Endothelial cell of umbilical vein (primary cell): ENCODE results near the gene APOBEC3A. TPM values are rescaled to one million over a fixed set of nuclear protein-coding genes. Genes with fewer than 3 reads are reported as not detected.

Source experiments
- BruUV-seq: library from RNA; stranded (reverse); fragments of 400-500 nt; replicated peaks from 2 replicates; lab custom pipeline; 2021; lab: Mats Ljungman, UMichigan
- CTCF ChIA-PET: fragments of 300-600, 350-600 bp; sonication (Branson Sonifier 250); formaldehyde crosslinking; loops from one replicate; lab custom pipeline; 2021; ENCODE audit warnings: antibody characterized with exemption, inconsistent platforms; lab: Charles Lee
- POLR2A ChIA-PET: fragments of 300-600, 350-600 bp; sonication (Branson Sonifier 250); formaldehyde crosslinking; loops from one replicate; lab custom pipeline; 2021; ENCODE audit warnings: antibody characterized with exemption, inconsistent platforms; lab: Charles Lee
- DNase-seq: peaks from one replicate; pipeline ENCODE4 v3.0.0-alpha.2; 2011; ENCODE audit warnings: low read depth, low spot score
- FAIRE-seq: peaks from 2 replicates; lab custom pipeline; 2011; peaks lifted over from hg19 to GRCh38; lab: Jason Lieb, UNC
- H2AFZ ChIP-seq: 2 replicates; pipeline ENCODE4 v1.6.0; 2012; ENCODE audit warnings: low read depth, low read length, control low read depth, inconsistent platforms
- H3K27ac ChIP-seq: 2 replicates; pipeline ENCODE4 v1.5.1; 2011; ENCODE audit warnings: low read depth, mild to moderate bottlenecking, control low read depth, low read length, moderate library complexity; ENCODE audit not compliant: insufficient read depth
- H3K27me3 ChIP-seq, 2 experiments: 2 replicates each; pipeline versions ENCODE4 v1.6.0 to v1.6.1; 2011; ENCODE audit warnings: low read length in 2 of 2, mixed read lengths in 1 of 2; ENCODE audit not compliant: control insufficient read depth in 2 of 2, insufficient read depth in 2 of 2
- H3K36me3 ChIP-seq, 2 experiments: 2 replicates in 1 of 2; 3 replicates in 1 of 2; pipeline ENCODE4 v1.5.1; 2011; ENCODE audit warnings: low read length in 2 of 2, mild to moderate bottlenecking in 1 of 2, moderate library complexity in 1 of 2; ENCODE audit not compliant: control insufficient read depth in 2 of 2, insufficient read depth in 2 of 2; ENCODE audit errors: extremely low read depth in 1 of 2
- H3K4me1 ChIP-seq: 3 replicates; pipeline ENCODE4 v1.5.1; 2011; ENCODE audit warnings: mild to moderate bottlenecking, low read length; ENCODE audit not compliant: control insufficient read depth, insufficient read depth; ENCODE audit errors: extremely low read depth
- H3K4me2 ChIP-seq: 2 replicates; pipeline ENCODE4 v1.6.1; 2011; ENCODE audit warnings: low read length, control low read depth, mixed read lengths; ENCODE audit not compliant: insufficient read depth
- H3K4me3 ChIP-seq, 3 experiments: fragments of 200-600 bp in 1 of 3; sonication (generic), shearing (Covaris generic) in 1 of 3; replicated peaks in 1 of 3; 2 replicates each; pipeline ENCODE4 v1.5.1; 2011 to 2016; ENCODE audit warnings: control low read depth in 3 of 3, low read length in 3 of 3, mild to moderate bottlenecking in 2 of 3, inconsistent platforms in 1 of 3, low read depth in 1 of 3, moderate library complexity in 1 of 3; ENCODE audit not compliant: insufficient read depth in 1 of 3
- H3K79me2 ChIP-seq: 2 replicates; pipeline ENCODE4 v1.6.0; 2012; ENCODE audit warnings: low read length, inconsistent platforms; ENCODE audit not compliant: control insufficient read depth, insufficient read depth
- H3K9ac ChIP-seq: replicated peaks from 2 replicates; pipeline ENCODE3; 2011; ENCODE audit warnings: low read length, control low read depth; ENCODE audit not compliant: insufficient read depth; ENCODE audit errors: extremely low read depth
- H3K9me1 ChIP-seq: replicated peaks from 3 replicates; pipeline ENCODE4 v1.6.0; 2011; ENCODE audit warnings: mild to moderate bottlenecking, low read length; ENCODE audit not compliant: control insufficient read depth, insufficient read depth; ENCODE audit errors: extremely low read depth
- H3K9me3 ChIP-seq: replicated peaks from 2 replicates; pipeline ENCODE4 v1.5.1; 2012; ENCODE audit warnings: low read length, inconsistent platforms; ENCODE audit not compliant: control insufficient read depth, insufficient read depth
- H4K20me1 ChIP-seq: replicated peaks from 2 replicates; pipeline ENCODE3; 2011; ENCODE audit warnings: mild to moderate bottlenecking, low read length; ENCODE audit not compliant: control insufficient read depth, insufficient read depth; ENCODE audit errors: extremely low read depth
- EZH2 ChIP-seq: IDR thresholded peaks from 2 replicates; pipeline ENCODE4 v1.6.1; 2012; ENCODE audit warnings: borderline replicate concordance, low read depth, mild to moderate bottlenecking, moderate library complexity, low read length, inconsistent platforms; ENCODE audit not compliant: severe bottlenecking
- FOS ChIP-seq: IDR thresholded peaks from 2 replicates; pipeline ENCODE4 v1.6.1; 2011; ENCODE audit warnings: mild to moderate bottlenecking, low read length, moderate library complexity, borderline replicate concordance; ENCODE audit not compliant: insufficient read depth
- GATA2 ChIP-seq: IDR thresholded peaks from 2 replicates; pipeline ENCODE4 v1.7.0; 2011; ENCODE audit warnings: low read depth, mild to moderate bottlenecking, moderate library complexity, mixed read lengths, low read length; ENCODE audit not compliant: insufficient read length, insufficient read depth
- JUN ChIP-seq: IDR thresholded peaks from 2 replicates; pipeline ENCODE4 v1.6.1; 2011; ENCODE audit warnings: borderline replicate concordance, low read depth; ENCODE audit not compliant: insufficient read length, insufficient read depth
- MYC ChIP-seq: IDR thresholded peaks from one replicate; pipeline ENCODE4 v1.6.1; 2011; ENCODE audit warnings: mild to moderate bottlenecking, low read depth, low read length
- POLR2A ChIP-seq: IDR thresholded peaks from 2 replicates; pipeline ENCODE4 v1.6.1; 2012; ENCODE audit warnings: low read depth, mild to moderate bottlenecking, control low read depth, low read length
- POLR2AphosphoS5 ChIP-seq: IDR thresholded peaks from 2 replicates; pipeline ENCODE4 v1.6.1; 2012; ENCODE audit warnings: low read depth, mild to moderate bottlenecking, control low read depth, low read length, moderate library complexity; ENCODE audit not compliant: insufficient read depth
- dilution Hi-C: fragments of 300-500 bp; cut with MboI; formaldehyde crosslinking; loops from one replicate; pipeline ENCODE4 v1.15.0; 2019; ENCODE audit warnings: low sequenced_read_pairs; ENCODE audit not compliant: extremely low pct_ligation_motif_present
- intact Hi-C: fragments of 100-400 bp; cut with micrococcal nuclease; formaldehyde crosslinking; loops from one replicate; pipeline ENCODE4 v1.10.0; 2022
- polyA plus RNA-seq, 4 experiments: library from polyadenylated mRNA; depleted of rRNA in 3 of 4; stranded (reverse) in 3 of 4; unstranded in 1 of 4; fragments of >200 nt; gene quantifications; 2 replicates each; pipeline versions ENCODE4 v1.2.1 to v1.2.3, GENCODE V29; 2011 to 2012; ENCODE audit warnings: missing spikeins in 1 of 4
- total RNA-seq: library from RNA; stranded (reverse); gene quantifications from 2 replicates; pipeline ENCODE4 v1.2.3, GENCODE V29; 2021
- TF ChIP-seq, protein P1 (sequence below): IDR thresholded peaks from 2 replicates; pipeline ENCODE4 v1.6.1; 2011; ENCODE audit not compliant: insufficient read depth, insufficient read length
- TF ChIP-seq, protein P2 (sequence below), 2 donors: IDR thresholded peaks; 1 replicate in 1 of 2; 2 replicates in 1 of 2; pipeline ENCODE4 v1.5.1; 2011; ENCODE audit warnings: low read length in 2 of 2, mild to moderate bottlenecking in 2 of 2, moderate library complexity in 2 of 2, control low read depth in 1 of 2, inconsistent platforms in 1 of 2, low read depth in 1 of 2; ENCODE audit not compliant: insufficient read depth in 1 of 2; ENCODE audit errors: extremely low read depth in 1 of 2

Gene APOBEC3A
- total and polyA plus RNA-seq, 2 donors (not counting 3 experiments of a cell fraction or from before 2014, with no cell fraction given), result not detected

DNA sequence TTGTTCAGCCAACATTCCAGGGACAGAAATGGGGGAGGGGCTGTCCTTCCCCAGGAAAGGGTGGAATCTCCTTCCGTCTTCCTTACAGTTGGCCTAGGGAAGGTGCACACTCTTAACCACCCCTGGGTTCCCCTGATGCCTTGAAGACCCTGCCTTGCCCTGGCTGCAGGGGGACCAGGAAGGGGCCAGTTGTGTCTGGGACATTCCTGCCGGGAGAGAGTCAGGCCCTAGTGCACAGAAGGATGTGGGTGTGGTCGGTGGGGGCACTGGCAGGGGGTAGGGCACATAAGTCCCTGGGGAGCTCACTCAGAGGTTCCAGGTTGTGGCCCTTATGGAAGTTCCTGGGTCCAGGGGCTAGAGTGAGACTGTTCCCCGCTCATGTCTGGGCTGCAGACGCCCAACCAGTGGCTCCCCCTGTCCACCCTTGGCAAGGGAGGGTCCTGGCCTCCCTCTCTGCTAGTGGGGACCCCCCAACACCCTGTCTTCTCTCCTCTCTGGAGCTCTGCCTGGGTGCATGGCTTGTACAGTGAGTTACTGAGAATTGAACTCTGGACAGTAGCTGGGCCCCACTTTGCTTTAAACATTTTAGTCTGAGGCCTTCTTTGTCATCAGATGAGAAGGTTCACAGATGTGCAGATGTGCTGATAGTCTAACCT lies 2.0 kb upstream of the APOBEC3A start:
- Histone ChIP-seq H3K79me2 (no peaks in the 10 kb centered on the region), H3K4me1 (no peaks in the 10 kb centered on the region), H2AFZ (no peak overlapping the region), H3K27ac (no peak overlapping the region), H3K36me3 (no peaks in the 10 kb centered on the region), H3K9me3 (no peaks in the 10 kb centered on the region), H3K27me3 (peaks cover 0 to 6% of the 10 kb centered on the region in 2 experiments), H3K4me3 (no peak overlapping the region), H3K9ac (no peak overlapping the region), H3K9me1 (no peaks in the 10 kb centered on the region), H4K20me1 (no peaks in the 10 kb centered on the region), H3K4me2 (no peak overlapping the region)
- DNase-seq (no peak), FAIRE-seq (no peak)
- ChIA-PET CTCF (interaction anchor here (1.2 to 1.8 kb wide), 2 partner anchors 13 to 187 kb away, joined by 3 to 4 read pairs; no protein-coding TSS in a partner anchor), POLR2A (no interaction called here)
- intact Hi-C loops, result no loop called here
- BruUV-seq, result no TSS peak
- no peak for TF ChIP-seq JUN
- TF ChIP-seq MYC, result no peak
- no peak for TF ChIP-seq POLR2A
- TF ChIP-seq, protein P1, sequence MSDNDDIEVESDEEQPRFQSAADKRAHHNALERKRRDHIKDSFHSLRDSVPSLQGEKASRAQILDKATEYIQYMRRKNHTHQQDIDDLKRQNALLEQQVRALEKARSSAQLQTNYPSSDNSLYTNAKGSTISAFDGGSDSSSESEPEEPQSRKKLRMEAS, result no peak
- no peak for TF ChIP-seq GATA2
- TF ChIP-seq POLR2AphosphoS5, result no peak
- TF ChIP-seq FOS, result no peak
- TF ChIP-seq EZH2, result no peak
- TF ChIP-seq, protein P2, sequence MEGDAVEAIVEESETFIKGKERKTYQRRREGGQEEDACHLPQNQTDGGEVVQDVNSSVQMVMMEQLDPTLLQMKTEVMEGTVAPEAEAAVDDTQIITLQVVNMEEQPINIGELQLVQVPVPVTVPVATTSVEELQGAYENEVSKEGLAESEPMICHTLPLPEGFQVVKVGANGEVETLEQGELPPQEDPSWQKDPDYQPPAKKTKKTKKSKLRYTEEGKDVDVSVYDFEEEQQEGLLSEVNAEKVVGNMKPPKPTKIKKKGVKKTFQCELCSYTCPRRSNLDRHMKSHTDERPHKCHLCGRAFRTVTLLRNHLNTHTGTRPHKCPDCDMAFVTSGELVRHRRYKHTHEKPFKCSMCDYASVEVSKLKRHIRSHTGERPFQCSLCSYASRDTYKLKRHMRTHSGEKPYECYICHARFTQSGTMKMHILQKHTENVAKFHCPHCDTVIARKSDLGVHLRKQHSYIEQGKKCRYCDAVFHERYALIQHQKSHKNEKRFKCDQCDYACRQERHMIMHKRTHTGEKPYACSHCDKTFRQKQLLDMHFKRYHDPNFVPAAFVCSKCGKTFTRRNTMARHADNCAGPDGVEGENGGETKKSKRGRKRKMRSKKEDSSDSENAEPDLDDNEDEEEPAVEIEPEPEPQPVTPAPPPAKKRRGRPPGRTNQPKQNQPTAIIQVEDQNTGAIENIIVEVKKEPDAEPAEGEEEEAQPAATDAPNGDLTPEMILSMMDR (IDR thresholded peaks at IDR 0.05; ENCODE audit: extremely low read depth in 1 of 2, insufficient read depth in 1 of 2, low read depth in 1 of 2, low read length in 2 of 2), result no peak
- dilution Hi-C loops, result no loop called here
